Cortex of kidney (tissue), 1 donor: ENCODE data around the gene COA6.
"Not testable (repeated sequence)": the region's sequence is repeated elsewhere in the genome, so short reads cannot be mapped to it uniquely, and the experiment has no call there.

Source experiments
- DNase-seq: peaks from one replicate; lab custom pipeline; 2025; lab: John Stamatoyannopoulos, UW

Gene COA6

DNA sequence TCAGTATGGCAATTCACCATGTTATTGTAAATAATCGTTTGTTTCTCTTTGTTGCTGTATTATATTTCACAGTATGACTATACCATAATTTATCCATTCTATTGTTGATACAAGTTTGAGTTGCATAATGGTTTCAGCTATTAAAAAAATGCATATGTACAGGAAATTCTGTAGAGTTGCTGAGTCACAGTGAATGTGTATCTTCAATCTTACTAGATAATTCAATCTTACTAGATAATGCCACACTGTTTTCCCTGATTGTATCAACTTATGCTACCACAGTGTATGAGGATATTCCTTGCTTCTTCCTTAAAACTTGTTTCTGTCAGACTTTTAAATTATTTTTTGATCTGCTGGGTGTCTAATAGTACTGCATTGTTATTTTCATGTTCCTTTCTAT is 3.5 kb upstream of the COA6 start:
- no peak for DNase-seq

DNA sequence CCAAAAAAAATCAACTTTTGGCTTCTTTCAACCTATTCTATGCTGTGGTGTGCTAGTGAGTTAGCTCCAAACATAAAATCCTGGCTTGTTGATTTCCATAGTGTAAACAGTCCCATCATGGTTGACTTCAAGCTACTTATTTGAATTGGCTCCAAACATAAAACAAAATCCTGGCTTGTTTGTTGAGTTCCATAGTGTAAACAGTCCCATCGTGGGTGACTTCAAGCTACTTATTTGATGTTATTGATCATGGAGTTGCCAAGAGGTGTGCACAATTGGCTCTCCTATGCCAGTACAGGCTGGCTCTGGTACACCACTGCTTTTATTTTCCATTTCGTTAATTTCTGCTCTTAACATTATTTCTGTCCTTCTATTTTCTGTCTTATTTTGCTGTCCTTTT is 1.8 kb upstream of the COA6 start:
- no peak for DNase-seq

DNA sequence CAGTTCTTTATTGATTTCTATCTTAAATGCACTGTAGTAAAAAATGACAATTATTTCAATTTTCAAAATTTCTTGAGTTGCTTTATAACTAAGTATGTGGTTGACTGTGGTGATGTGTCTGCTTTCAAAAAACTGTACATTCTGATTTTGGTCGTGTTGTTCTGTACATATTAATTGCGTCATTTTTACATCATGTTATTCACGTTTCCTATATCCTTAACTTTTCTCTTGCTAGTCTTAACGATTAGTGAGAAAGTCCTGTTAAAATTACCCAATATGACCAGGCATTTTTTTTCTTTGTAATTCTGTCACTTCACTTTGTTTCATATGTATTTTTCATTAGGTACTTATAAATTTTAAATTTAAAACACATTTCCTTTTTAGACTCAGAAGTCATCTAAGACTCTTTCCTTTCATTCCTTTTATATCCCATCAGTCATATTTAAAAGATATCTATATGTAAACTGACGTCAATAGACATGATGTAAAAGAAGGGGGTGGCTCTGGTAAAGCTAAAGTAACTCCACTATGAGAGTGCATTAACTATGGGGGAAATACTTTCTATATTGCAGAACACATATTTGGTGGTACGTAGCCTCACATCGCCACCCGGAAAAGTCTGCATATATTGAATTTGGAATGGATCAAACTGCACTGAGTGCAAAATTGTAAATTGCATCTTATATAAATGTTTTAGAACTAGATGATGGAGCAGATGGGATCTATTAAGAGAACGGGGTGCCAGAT is 1.1 kb upstream of the COA6 start:
- no peak for DNase-seq

DNA sequence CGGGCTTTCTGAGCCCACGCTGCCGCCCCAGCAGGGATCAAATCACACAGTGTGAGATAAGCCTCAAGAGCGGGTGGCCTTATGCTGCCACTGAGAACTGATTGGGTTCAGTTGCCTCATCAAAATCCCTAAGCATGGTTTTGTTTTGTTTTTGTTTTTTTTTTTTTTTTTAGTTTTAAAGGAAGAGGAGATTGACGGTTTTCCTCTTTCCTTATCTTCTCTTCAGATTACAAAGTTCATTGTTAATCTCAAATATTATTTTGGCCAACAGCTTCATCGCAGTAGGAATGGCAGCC is 651 bp downstream of the COA6 start:
- no peak for DNase-seq

DNA sequence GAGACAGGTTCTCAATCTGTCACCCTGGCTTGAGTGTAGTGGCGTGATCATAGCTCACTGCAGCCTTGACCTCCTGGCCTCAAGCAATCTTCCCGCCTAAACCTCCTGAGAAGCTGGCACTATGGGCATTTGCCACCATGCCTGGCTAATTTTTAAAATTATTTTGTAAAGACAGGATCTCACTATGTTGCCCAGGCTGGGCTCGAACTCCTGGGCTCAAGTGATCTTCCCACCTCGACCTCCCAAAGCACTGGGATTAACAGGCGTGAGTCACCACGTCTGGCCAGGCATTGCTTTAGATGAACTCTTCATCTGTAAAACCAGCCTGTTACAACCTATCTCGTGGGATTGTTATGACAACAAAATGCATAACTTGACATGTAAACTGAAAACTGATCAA is 2.4 kb downstream of the COA6 start:
- DNase-seq: no peak

DNA sequence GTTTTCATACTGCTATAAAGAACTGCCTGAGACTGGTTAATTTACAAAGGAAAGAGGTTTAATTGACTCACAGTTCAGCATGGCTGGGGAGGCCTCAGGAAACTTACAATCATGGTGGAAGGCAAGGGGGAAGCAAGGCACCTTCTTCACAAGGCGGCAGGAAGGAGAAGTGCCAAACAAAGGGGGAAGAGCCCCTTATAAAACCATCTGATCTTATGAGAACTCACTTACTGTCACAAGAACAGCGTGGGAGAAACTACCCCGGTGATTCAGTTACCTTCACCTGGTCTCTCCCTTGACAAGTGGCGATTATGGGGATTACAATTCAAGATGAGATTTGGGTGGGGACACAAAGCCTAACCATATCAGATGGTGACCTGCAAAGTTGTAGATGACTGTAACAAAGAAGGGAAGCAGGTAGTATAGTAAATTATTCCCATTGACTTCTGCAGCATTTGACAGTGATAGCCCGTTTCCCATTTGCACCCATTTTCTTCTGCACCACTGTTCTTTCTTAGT is 6.4 kb downstream of the COA6 start:
- DNase-seq: not testable (repeated sequence)

DNA sequence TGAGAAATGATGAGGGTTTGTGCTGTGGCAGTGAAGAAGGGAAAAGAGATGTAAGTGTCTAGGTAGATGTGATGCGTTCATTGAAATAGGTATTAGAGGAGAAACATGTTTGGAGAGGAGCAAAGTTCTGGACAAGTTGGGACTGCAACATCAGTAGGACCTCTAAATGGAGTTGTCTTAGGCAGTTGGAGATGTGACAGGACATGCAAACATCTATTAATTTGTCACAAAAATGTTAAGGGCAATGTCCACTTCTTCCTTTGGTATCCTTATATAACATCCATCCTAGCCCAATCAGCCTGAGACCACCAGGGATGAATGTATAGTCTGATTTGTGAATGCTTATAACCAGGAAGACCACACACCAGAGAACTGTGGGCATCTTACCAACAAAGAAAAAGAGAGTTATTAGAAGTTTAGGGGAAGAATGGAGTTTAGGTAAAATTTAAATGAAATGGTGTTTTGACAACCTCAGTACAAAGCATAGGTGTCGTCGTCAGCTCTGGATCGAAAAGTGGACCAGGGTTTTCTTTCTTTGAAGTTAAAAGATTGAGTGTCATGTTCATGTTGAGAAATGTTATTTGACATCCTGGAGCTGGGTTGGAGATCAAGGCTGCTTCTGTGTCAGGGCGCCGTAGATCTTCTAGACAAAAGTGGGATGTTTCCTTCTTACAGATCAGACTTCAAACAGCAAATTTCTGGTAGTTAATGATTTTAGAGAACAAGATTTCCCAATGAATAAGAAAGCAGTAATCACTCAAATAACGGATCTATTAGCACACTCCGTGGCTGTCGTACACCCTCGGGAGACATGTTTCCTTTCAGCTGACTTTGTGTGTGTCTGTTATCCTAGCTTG is 8.7 kb downstream of the COA6 start:
- DNase-seq: no peak

DNA sequence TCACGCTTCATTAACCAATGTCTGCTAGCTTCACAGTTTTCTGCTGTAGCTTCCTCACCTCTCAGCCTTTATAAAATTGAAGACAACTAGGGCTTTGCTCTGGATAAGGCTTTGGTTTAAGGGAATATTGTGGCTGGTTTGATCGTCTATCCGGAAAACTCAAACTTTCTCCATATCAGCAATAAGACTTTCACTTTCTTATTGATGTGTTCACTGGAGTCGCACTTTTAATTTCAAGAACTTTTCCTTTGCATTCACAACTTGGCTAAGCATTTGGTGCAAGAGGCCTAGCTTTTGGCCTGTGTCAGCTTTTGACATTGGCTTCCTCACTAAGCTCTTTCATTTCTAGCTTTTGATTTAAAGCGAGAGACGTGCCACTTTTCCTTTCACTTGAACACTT is 12.9 kb downstream of the COA6 start:
- no peak for DNase-seq

DNA sequence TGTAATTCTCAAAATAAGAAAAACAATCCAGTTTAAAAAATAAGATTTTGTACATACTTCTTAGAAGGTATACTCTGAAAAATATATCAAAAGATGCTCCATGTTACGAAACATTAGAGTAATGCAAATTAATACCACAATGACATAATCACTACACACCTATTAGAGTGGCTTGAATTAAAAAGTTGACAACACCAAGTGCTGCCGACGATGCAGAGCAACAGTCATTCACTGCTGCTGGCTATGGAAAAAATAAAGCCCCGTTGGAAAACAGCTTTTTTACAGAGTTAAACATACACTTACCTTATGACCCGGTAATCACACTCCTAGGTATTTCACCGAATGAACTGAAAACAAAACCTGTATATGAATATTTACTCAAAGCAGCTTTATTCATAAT is 14.8 kb downstream of the COA6 start:
- DNase-seq: no peak

DNA sequence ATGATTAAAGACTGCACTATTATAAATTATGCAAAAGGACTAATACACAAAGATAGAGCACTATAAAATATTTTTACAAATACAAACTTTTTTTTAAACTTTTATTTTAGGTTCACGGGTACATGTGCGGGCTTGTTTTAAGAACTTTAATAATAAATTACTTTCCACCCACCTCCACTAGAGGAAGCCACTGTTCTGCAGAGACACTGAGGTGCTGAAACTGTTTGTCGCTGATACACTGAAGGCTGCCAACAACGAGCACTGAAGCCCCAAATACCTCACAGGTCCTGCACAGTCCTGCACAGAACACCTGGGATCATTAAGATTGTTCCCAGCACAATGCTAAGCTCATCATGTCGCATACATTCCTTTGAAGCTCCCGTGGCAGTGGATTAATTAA is 19.9 kb downstream of the COA6 start:
- no peak for DNase-seq

DNA sequence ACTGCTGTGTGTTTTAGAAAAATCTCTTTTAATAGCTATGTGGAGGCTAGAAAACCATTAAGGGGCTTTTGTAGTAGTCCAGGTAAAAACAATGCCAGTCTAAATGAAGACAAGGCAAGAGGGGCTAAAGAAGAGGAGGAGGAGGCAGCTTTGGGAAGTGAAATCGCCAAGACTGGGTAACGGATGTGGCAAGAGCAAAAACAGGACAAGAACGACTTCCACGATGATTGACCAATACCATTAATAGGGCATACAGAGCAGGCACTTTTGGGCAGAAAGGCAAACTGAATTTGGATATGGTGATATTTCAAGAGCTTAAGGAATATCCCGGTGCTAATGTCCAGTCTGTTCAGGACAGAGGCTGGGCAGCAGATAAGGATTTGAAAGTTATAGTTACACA is 22.0 kb downstream of the COA6 start:
- DNase-seq: no peak

DNA sequence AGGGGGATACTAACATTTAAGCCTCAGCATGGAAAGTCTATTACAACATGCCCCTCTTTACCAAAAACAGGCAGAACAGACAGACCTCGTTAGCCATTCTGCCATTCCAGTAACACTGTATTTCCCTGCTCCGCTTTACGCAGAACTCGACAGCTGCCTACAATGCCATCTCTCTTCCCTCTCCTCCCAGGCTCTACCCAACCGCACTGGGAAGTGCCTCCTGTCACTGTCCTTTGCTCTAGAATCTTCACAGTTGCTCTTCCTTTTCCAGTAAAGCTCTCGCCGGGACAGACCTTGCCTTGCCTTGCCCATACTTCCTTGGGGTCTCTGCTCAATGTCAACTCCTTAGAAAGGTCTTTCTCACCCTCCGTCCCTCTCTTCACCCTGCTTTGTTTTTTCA is 22.8 kb downstream of the COA6 start:
- no peak for DNase-seq

DNA sequence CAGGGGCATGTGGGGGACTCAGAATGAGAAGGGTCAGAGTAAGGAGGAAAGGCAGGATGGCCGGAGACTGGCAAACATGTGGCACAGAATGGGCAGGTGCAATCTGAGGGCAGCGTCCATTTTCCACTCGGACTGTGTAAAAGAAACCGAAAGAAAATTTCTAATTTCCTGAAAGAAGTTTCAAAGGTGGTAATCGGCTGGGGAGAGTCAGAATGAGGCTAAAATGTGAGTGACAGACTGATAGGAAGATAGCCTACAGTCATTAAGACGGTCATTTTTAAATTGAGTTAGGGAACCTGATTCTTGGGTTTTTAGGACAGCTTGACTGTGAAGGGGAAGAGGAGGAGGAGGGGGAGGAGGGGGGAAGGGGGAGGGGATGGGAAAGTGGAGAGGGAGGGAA is 23.6 kb downstream of the COA6 start:
- DNase-seq: no peak

DNA sequence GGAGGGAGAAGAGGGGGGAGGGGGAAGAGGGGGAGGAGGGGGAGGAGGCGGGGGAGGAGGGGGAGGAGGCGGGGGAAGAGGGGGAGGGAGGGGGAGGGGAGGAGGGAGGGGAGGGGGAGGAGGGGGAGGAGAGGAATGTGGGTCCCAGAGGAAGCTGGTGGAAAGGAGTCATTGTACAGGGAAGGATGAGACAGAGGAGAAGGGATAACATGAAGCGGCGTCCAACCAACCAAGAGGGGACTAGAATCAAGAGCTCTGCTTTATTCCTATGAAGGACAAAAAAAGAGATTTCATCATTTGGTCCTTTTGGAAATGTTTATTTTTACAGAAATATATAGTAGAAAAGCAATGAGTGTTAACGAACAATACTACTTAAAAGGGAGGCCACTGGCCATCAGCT is 24.5 kb downstream of the COA6 start:
- no peak for DNase-seq

DNA sequence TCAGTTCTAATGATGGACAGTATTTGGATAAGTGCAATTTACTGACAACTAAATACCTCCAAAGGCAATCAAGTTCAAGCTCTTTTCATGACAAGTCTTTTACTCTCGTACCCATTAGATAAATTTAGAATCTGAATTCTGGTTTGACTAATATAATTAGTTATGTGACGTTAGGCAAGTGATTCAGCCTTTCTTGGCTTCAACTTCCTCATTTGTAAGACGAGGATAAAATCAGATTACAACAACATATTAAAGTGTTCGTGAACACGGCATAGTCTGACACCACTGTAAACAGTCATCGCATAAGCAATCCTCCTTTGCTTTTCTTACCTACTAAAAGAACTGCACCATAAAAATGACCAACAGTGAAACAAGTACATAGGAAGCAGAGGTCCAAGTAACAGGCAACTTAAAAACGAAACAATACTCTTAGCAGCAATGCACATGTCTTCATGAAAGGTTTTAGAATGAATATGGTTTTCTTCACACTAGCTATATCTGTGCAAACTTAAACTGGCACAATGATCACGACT is 25.7 kb downstream of the COA6 start:
- no peak for DNase-seq

DNA sequence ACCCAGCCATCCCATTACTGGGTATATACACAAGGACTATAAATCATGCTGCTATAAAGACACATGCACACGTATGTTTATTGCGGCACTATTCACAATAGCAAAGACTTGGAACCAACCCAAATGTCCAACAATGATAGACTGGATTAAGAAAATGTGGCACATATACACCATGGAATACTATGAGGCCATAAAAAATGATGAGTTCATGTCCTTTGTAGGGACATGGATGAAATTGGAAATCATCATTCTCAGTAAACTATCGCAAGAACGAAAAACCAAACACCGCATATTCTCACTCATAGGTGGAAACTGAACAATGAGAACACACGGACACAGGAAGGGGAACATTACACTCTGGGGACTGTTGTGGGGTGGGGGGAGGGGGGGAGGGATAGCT is 26.3 kb downstream of the COA6 start:
- DNase-seq: not testable (repeated sequence)

DNA sequence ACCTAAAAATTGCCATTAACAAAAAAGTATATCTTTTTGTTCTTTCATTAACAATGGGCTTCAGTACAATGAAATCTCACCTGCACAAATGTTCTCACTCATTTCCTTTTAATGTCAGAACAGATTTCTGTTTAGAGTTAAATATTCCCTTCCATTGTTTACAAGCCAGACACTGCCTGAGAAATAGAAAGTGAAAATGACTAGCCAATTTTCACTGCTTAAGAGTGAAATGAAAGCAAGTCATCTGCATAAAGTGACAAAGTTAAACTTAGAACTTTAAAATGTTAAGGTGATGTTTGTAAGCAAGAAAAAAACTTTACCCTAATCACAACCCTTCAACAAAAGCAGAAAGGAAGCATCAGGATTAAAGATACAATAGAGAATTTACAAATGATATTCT is 27.5 kb downstream of the COA6 start:
- DNase-seq: no peak

DNA sequence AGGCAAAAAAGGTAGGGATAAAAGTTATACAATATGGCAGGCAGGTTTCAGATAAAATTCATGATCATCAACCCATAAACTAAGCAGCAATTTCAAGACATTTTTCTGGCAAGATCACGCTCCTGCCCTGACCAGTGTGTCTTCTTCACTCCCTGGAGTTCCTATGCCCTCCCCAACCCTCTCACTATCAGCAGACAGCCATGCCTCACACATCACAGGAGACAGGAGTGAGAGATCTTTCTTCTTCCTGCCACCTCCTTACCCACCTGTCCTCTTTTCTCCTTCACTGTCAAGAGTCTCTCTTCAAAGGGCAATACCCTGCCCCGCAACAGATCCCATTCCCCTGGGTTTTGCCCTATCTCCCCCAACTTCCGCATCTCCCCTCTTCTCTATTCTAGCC is 28.4 kb downstream of the COA6 start:
- no peak for DNase-seq

DNA sequence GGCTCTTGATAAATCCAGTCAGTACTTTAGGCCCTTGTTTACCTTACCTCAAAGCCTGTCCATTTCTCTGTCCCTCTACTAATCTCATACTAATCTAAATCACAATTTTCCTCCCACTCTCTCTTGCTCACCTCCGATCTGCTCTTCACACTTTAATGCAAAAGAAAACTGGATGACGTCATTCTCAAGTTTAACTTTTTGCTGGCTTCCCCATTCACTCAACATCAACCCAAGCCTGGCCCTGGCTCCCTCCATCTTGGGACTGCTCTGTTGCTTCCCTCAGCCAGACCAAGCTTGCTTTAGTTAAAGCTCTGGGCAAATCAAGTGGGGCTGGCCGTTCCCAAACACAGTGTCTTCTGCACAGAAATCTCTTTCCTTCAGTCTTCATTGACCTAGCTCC is 29.7 kb downstream of the COA6 start:
- no peak for DNase-seq

DNA sequence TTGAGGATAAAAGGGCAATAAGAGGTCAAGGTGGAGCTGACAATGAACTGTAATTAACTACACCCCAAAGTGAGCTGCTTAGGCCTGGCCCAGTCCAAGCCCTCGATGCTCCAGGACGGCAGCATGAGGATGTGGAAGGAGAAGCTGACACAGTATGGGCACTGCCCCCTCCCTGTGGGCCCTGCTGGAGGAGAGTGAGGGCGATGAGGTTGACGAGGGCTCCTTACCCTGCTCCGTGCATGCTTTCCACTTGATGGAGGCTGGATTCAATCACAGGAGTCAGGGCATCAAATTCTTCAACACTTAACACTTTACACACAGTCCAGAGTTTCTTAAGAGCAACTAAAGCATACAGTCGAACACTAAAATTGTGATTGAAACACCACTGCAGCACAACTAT is 32.4 kb downstream of the COA6 start:
- no peak for DNase-seq

DNA sequence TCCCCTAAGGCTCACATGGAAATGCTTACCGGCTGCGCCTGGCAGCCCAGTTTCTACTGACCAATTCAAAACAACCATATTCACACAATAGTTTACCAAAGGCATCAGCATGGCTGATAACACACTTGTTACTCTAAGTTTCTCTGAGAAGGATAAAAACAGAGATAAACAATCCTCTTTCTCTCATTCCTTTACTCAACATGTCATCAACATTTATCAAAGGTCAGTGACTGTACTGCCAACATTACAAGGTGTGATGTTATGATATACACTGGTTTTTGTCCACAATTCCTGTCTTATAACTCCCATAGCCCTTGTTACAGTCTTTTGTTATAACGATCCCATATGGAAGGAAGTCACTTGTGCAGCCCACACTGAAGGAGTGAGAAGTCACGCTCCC is 33.6 kb downstream of the COA6 start:
- no peak for DNase-seq

DNA sequence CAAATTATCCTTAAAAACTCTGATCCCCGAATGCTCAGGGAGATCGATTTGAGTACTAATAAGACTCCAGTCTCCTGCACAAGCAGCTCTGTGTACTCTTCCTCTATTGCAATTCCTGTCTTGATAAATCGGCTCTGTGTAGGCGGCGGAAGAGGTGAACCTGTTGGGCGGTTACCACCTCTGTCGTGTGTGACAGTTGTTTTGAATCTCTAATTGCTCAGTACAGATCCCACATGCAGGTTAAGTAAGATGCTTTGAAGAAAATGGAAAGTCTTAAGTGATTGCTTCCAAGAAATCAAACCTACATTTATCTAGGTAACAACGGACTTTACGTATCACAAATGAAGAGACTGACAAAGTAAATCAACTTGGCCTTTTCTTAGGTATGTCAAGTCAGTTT is 35.5 kb downstream of the COA6 start:
- no peak for DNase-seq

DNA sequence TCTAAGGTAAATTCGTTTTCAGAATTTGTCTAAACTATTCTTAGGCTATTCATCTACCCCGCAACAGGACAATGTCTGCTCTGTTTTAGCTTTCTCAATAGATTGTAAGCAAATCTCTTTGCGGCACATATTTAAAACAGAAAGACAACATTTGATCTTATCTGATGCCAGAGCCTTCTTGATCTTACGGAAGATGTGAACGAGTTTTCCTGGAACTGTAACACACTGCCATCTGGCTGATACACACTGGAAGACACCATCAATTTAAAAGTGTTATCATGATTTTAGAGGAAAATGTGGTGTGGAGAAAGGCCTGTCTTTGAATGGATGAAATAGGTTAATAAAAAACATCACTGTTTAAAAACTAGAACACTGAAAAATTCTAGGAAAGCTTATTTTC is 36.1 kb downstream of the COA6 start:
- no peak for DNase-seq
